Stimulated activated memory B cell treated with anti-CD40 and anti-IgM and Interleukin-4, amounts not matched to agents 10 μg/mL and 1 μg/mL and 100 μg/mL, for 72 hours (primary cell): Measurements from ENCODE around the gene GLB1L3.

Experiments used
- ATAC-seq: fragments of 150-1000 bp; cut with Tn5 transposase; 2 replicates; pipeline ENCODE4 v1.10.0; 2021
- H3K27ac Mint-ChIP-seq: one replicate; pipeline ENCODE4 v1.8.0; 2022; ENCODE audit warnings: mild to moderate bottlenecking, mixed read lengths
- H3K27me3 Mint-ChIP-seq: one replicate; pipeline ENCODE4 v1.8.0; 2022; ENCODE audit warnings: mixed read lengths
- H3K36me3 Mint-ChIP-seq: one replicate; pipeline ENCODE4 v1.8.0; 2022; ENCODE audit warnings: mixed read lengths
- H3K4me1 Mint-ChIP-seq: one replicate; pipeline ENCODE4 v1.8.0; 2022; ENCODE audit warnings: mixed read lengths
- H3K4me3 Mint-ChIP-seq: one replicate; pipeline ENCODE4 v1.8.0; 2022; ENCODE audit warnings: mild to moderate bottlenecking, moderate library complexity, mixed read lengths
- H3K9me3 Mint-ChIP-seq: one replicate; pipeline ENCODE4 v1.8.0; 2022; ENCODE audit warnings: mixed read lengths

Gene GLB1L3

DNA sequence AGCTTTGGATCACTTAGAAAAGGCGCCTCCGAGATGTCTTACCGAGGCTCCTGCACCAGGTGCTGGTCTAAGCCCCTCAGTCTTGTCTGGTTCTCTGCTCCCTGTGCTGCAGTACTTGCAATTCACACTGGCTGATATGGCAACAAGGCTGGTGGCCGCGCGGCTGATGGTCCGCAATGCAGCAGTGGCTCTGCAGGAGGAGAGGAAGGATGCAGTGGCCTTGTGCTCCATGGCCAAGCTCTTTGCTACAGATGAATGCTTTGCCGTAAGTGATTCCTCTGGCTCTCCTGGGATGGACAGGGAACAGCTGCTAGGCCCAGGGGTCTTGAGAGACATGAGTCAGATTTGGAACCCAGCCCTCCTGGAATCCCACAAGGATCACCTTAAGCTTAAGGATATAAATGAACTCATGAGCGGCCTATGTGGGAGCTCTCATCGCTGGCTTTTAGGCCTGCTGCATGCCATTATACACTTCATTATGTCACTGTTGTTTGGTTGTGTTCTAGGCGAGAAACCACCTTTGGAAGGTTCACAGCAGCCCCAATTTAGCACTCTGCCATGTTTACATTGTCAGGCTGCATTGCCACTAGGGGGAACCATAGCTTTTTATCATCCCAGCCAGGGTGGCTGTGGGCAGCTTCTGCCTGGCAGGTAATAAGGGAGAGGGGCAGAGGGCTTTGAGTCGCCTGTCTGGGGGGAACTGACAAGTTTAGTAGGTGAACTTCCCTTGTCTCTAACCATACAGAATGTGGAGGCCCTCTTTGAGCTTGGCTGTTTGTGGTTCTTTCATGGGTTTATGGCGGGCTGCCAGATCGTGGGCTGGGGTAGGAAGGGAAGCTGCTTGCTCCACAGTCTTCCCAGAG is 14.3 kb upstream of the GLB1L3 start:
- no peak overlapping the region for H3K27ac Mint-ChIP-seq
- ATAC-seq = no peak
- H3K36me3 Mint-ChIP-seq = peaks cover 45% of the 10 kb centered on the region
- no peak overlapping the region for H3K4me3 Mint-ChIP-seq
- H3K4me1 Mint-ChIP-seq = peaks cover 6% of the 10 kb centered on the region
- H3K27me3 Mint-ChIP-seq = no peaks in the 10 kb centered on the region
- H3K9me3 Mint-ChIP-seq = no peaks in the 10 kb centered on the region

DNA sequence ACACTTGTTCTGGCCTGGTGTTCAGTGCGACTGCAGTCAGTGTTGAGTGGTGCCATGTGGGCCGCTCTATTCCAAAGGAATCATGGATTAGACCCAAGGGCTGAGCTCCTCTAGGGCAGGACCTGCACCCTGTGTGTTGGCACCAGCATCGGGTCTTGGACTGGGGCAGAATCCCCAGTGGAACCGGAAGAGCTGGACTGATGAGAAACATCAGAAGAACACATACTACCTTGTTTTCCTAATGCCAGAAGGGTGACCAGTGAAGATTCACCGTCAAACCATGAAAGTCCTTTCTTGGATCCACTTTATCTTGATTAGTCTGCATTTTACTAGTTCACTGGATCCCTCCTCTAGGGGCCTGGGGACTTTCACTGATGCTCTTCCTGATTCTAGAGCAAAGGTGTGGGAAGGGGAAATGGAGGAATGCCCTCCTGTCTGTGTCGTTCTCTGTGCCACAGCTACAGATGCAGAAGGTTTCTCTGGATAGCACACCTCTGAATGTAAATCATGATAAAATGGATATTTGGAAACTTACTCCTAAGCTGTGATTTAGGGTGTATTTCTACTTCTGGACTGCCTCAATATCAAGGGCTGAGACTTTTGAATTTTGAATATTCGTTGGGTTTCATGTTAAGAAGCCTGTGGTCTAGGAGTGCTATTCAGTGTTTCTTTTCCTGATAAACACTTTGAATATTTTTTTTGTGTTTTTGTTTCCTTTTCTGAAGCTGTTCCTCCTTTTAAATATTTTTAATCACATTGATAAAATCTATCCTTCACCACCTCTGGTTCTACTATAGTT is 11.0 kb upstream of the GLB1L3 start:
- H3K4me1 Mint-ChIP-seq = peaks cover 6% of the 10 kb centered on the region

DNA sequence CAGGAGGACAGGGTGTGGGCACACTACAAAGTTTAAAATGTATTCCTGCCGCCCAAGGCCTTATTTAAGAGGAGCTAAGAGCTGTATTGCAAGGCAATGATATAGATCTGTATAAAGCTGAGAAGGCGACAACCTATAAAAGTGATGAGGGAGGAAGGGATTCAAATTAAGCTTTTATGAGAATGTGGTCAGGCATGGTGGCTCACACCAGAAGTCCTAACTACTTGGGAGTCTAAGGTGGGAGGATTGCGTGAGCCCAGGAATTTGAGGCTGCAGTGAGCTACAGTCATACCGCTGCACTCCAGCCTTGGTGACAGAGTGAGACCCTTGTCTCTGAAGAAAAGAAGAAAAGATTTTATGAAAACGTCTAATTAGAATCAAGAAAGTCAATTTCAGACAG is 9.7 kb upstream of the GLB1L3 start:
- no peak overlapping the region for H3K27ac Mint-ChIP-seq
- H3K36me3 Mint-ChIP-seq = peaks cover 18% of the 10 kb centered on the region
- ATAC-seq = no peak
- no peaks in the 10 kb centered on the region for H3K4me1 Mint-ChIP-seq
- no peaks in the 10 kb centered on the region for H3K9me3 Mint-ChIP-seq
- H3K27me3 Mint-ChIP-seq = peaks cover 31% of the 10 kb centered on the region
- H3K4me3 Mint-ChIP-seq = no peak overlapping the region

More for the DNA sequence above, 11.0 kb upstream of the GLB1L3 start:
- H3K9me3 Mint-ChIP-seq = no peaks in the 10 kb centered on the region
- no peak for ATAC-seq
- no peak overlapping the region for H3K27ac Mint-ChIP-seq
- peaks cover 18% of the 10 kb centered on the region for H3K27me3 Mint-ChIP-seq
- peaks cover 25% of the 10 kb centered on the region for H3K36me3 Mint-ChIP-seq
- no peak overlapping the region for H3K4me3 Mint-ChIP-seq

DNA sequence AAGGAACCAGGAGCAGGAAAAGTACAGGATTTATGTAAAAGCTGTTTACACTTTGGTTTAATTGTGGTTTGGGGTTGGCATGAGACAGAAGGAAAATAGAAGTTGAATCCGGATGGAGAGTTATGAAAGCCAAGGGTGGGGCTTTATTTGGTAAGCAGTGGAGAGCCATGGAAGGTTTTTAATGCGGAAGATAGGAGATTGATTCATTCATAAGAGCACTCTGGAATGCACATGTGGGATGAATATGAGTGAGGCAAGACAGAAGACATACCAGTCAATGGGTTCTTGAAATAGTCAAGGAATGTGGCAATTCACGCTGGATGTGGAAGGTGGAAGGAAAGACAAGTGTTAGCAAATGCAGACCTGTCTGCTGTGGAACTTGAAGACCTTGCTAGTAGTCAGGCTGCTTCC is 9.3 kb upstream of the GLB1L3 start:
- ATAC-seq = no peak
- Mint-ChIP-seq H3K4me1 (no peaks in the 10 kb centered on the region), H3K27me3 (peaks cover 35% of the 10 kb centered on the region), H3K27ac (no peak overlapping the region), H3K36me3 (peaks cover 16% of the 10 kb centered on the region), H3K4me3 (no peak overlapping the region), H3K9me3 (no peaks in the 10 kb centered on the region)

DNA sequence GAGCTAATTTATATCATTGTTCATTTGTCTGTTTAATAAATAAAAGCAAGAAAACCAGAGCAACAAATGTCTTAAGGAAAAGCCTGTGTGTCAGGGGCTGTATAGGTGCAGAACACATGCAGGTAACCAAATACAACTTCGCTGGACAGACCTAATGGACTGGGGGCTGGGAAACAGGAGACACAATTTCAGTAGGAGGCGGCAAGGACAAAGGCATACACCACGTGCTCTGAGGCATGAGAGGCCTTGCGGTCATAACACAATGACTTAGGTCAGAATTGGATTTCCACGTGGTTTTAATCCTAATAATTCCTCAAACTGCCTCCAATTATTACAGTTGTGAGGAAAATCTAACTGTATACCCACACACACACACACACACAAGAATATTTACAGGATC is 8.7 kb upstream of the GLB1L3 start:
- H3K9me3 Mint-ChIP-seq = no peaks in the 10 kb centered on the region
- H3K4me1 Mint-ChIP-seq = no peaks in the 10 kb centered on the region
- ATAC-seq = no peak
- no peak overlapping the region for H3K27ac Mint-ChIP-seq
- H3K27me3 Mint-ChIP-seq = peaks cover 41% of the 10 kb centered on the region
- no peak overlapping the region for H3K4me3 Mint-ChIP-seq
- H3K36me3 Mint-ChIP-seq = peaks cover 9% of the 10 kb centered on the region

DNA sequence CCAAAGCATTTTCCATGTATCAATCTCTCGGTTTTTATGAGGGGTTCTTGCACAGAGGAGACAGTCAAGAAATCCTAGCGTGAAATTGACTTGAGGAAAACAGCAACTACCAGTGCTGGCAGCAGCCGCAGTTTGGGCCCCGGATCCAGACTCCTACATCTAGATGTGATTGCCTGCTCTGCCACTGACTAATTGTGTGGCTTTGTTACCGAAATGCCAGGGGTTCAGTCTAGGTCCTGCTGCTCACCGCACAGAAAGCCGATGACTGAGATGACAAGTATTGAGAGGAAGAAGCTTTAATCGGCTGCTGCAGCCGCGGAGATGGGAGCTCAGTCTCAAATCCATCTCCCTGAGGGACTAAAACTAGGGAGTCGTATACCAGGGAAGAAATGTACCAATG is 8.2 kb upstream of the GLB1L3 start:
- H3K9me3 Mint-ChIP-seq = no peaks in the 10 kb centered on the region
- H3K27ac Mint-ChIP-seq = no peak overlapping the region
- H3K4me1 Mint-ChIP-seq = peaks cover 5% of the 10 kb centered on the region
- no peak overlapping the region for H3K4me3 Mint-ChIP-seq
- no peak for ATAC-seq
- H3K27me3 Mint-ChIP-seq = peaks cover 46% of the 10 kb centered on the region
- peaks cover 6% of the 10 kb centered on the region for H3K36me3 Mint-ChIP-seq

DNA sequence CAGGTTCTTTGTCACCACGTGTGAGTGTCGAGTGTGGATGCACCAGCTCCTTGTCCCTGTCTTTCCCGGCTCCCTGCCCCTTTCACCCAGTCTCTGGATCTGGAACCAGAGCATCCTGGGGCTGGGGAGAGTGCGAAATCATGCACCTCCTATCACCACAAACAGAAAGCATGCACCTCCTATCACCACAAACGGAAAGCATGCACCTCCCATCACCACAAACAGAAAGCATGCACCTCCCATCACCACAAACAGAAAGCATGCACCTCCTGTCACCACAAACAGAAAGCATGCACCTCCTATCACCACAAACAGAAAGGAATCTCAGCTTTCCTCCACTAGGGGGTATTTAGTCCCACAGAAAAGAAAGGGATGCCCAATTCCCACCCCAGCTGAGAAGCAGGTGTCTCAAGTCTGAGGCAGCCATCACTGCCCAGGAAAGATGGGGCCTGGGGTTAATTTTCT is 5.9 kb upstream of the GLB1L3 start:
- Mint-ChIP-seq H3K4me3 (no peak overlapping the region), H3K36me3 (no peaks in the 10 kb centered on the region), H3K27ac (no peak overlapping the region), H3K27me3 (peaks cover 54% of the 10 kb centered on the region), H3K9me3 (no peaks in the 10 kb centered on the region), H3K4me1 (peaks cover 10% of the 10 kb centered on the region)
- no peak for ATAC-seq

DNA sequence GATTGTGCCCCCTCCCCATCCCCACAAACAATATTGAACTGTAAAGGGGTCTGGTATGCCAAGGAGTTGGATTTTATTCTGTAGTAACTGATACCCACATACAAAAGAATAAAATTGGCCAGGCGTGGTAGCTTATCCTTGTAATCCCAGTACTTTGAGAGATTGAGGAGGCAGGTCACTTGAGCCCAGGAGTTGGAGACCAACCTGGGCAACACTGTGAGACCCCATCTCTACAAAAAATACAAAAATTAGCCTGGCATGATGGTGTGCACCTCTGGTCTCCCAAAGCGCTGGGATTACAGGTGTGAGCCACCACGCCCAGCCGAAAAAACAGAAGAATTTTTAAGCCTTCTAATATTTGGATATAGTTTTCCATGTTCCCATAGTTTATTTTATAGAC is 4.2 kb upstream of the GLB1L3 start:
- no peak overlapping the region for H3K4me3 Mint-ChIP-seq
- peaks cover 68% of the 10 kb centered on the region for H3K27me3 Mint-ChIP-seq
- H3K9me3 Mint-ChIP-seq = no peaks in the 10 kb centered on the region
- H3K27ac Mint-ChIP-seq = no peak overlapping the region
- no peaks in the 10 kb centered on the region for H3K36me3 Mint-ChIP-seq
- H3K4me1 Mint-ChIP-seq = peaks cover 20% of the 10 kb centered on the region
- no peak for ATAC-seq

DNA sequence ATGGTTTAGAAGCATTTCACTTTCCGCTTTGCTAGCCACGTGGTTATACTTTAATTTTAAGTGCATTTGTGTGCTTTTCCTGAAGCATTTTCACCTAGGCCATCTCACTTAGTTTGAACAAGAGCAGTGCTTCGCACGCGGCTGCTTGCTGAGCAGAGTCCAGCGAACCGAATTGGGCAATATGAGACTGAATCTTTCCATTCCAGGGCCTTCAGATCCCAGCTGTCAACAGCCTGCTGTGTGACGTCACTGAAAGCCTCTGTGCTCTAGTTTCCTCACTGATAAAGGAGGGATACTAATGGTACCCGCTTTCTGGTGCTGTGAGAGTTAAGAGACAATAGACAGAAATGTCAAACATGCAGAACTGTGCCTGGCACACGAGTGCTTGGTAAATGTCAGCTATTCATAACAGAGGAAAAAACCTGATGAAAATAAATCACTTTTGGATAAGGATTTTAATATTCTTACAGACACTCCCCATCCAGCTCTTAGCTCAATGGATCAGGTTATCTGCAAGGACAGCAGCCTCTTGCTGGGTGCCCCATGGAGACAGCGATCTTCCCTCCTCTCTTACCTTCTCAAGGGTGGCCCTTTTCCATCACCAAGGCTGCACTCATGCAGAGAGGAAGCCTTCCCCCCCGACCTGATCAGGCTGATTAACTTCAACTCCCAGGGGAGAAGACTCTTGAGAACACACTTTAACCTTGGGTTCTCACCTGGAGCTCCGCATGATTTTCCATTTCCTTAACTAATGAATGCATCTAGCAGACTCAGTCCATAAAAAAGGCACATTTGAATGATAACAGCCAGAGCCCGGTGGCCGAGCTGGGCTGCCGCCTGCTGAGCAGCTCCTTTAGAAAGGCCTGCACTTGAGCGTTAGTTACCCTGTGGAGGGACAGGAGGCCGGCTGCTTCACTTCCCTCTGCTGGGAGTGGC is 3.5 kb upstream of the GLB1L3 start:
- Mint-ChIP-seq H3K27me3 (peaks cover 75% of the 10 kb centered on the region), H3K36me3 (no peaks in the 10 kb centered on the region), H3K9me3 (no peaks in the 10 kb centered on the region), H3K4me3 (no peak overlapping the region), H3K27ac (no peak overlapping the region), H3K4me1 (peaks cover 26% of the 10 kb centered on the region)
- ATAC-seq = no peak

DNA sequence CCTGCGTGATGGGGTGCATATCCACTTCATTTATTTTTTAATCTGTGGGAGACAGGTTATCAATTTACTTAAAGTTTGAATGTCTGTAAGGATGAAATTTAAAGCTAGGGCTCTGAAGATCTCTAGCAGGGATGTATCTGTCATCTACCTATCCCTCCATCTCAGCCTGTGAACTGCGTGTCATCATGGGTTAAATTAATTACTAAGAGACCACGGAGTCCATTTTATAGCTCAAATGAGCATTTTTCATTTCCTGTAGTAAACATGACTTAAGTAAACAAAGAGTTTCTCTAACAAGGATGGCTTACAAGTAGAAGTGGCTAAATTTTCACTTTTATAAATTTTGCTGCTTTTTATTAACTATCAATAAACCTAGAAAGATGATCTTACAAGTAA is 2.9 kb upstream of the GLB1L3 start:
- ATAC-seq = no peak
- Mint-ChIP-seq H3K36me3 (no peaks in the 10 kb centered on the region), H3K4me3 (no peak overlapping the region), H3K4me1 (peaks cover 26% of the 10 kb centered on the region), H3K27me3 (peaks cover 75% of the 10 kb centered on the region), H3K9me3 (no peaks in the 10 kb centered on the region), H3K27ac (no peak overlapping the region)

DNA sequence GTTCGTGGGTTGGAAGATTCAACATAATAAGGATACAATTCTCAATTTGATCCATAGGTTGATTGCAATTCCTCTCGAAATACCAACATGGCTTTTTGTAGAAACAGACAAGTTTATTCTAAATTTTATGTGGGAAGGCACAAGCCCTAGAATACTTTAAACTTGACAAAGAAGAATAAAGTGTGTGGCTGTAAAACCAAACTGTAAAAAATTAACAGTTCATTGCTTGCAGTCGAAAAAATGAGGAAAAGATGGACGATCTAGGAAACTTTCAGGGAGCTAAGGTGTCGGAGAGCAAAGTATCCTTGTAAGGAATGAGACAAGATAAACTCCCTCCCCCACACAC is 1.0 kb upstream of the GLB1L3 start:
- no peak for ATAC-seq
- Mint-ChIP-seq H3K4me3 (peak overlapping the region; percentile 74), H3K36me3 (no peaks in the 10 kb centered on the region), H3K4me1 (peaks cover 26% of the 10 kb centered on the region), H3K9me3 (peaks cover 3% of the 10 kb centered on the region), H3K27ac (no peak overlapping the region), H3K27me3 (peaks cover 82% of the 10 kb centered on the region)

DNA sequence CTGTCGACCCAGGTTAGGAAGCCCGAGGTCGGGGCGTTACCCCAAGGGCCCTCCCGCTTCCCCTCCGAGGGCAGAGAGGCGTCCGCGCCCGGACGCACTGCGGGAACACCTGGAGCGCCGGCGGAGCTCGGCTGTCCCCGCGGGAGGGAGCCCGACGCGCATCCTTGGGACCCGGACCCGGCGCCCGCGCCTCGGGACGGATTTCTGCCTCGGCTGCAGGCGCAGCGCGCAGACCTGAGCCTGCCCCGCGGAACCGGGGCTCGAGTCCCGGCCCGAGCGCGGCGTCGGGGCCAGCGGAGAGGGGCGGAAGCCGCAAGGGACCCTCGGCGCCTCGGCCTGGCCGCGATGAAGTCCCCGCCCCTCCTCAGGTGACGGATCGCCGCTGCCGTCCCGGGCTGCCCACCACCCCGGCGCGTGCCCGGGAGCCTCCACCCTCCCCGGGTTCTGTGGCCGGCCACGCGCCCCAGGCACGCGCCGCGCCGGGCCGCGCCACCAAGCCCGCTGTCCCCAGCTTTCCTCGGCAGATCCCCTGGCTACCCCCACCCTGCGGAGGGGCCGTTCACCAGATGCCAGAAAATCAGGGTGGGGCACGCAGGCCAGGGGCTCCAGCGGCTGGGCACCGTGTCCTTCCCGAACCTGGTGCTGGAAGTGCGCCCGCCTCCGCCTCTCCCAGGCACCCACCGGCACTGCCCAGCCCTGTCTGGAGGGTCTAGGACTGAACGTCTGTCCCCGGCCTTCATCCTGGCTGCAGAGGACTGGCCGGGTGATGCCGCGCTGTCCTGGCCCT is 410 bp downstream of the GLB1L3 start:
- Mint-ChIP-seq H3K4me1 (peaks cover 26% of the 10 kb centered on the region), H3K36me3 (no peaks in the 10 kb centered on the region), H3K27ac (no peak overlapping the region), H3K9me3 (peaks cover 3% of the 10 kb centered on the region), H3K27me3 (peaks cover 82% of the 10 kb centered on the region), H3K4me3 (peak overlapping the region; percentile 74)
- no peak for ATAC-seq

DNA sequence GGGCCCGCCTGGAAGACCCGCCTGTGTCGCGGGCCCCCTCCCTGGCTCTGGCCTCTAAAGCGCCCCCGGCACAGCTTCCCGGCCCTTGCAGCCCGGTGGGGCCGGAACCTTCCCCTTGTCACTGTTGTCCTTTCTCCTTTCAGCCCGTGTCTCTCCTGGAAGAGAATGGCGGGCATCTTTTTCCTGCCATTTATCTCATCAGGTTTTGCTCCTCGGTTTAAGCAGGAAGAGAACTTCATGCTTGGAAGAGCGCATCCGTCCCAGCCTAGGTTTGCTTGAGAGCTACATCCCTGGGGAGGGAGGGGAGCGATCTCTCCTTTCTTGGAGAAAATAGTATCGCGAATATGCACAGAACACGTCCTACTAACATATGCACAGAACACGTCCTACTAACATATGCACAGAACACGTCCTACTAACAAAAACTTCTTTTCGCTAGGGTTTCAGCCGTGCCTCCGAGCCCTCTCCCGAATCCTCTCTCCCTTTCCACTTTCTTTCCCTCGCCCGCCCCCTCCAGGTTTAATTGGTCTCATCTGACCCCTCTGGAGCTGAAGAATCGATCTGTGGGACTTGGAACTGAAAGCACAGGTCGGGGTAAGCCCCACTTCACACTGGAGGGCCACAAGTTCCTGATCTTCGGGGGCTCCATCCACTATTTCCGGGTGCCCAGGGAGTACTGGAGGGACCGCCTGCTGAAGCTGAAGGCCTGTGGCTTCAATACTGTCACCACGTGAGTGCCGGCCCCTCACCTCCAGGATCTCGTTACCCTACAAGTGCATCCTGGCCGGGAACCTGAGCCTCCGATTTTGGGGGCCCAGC is 1.2 kb downstream of the GLB1L3 start:
- H3K27me3 Mint-ChIP-seq = peaks cover 78% of the 10 kb centered on the region
- H3K36me3 Mint-ChIP-seq = no peaks in the 10 kb centered on the region
- H3K4me3 Mint-ChIP-seq = peak overlapping the region; percentile 64
- peaks cover 26% of the 10 kb centered on the region for H3K4me1 Mint-ChIP-seq
- ATAC-seq = no peak
- peaks cover 3% of the 10 kb centered on the region for H3K9me3 Mint-ChIP-seq
- H3K27ac Mint-ChIP-seq = no peak overlapping the region

DNA sequence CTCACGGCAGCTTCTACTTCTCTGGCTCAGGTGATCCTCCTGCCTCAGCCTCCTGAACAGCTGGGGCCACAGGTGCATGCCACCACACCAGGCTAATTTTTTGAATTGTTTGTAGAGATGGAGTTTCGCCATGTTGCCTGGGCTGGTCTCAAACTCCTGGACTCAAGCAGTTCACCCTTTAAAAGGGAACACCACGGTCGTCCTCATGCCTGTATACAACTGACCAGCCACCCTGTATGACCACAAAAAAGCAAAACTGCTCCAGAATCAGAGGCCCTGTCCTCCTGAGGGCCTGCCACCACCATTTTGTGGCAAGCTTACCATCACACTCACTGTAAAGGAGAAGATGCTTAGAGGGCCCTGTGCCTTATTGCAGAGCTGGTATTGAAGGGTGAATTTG is 2.2 kb downstream of the GLB1L3 start:
- no peaks in the 10 kb centered on the region for H3K36me3 Mint-ChIP-seq
- no peak for ATAC-seq
- peaks cover 3% of the 10 kb centered on the region for H3K9me3 Mint-ChIP-seq
- H3K4me3 Mint-ChIP-seq = no peak overlapping the region
- H3K4me1 Mint-ChIP-seq = peaks cover 19% of the 10 kb centered on the region
- peaks cover 79% of the 10 kb centered on the region for H3K27me3 Mint-ChIP-seq
- no peak overlapping the region for H3K27ac Mint-ChIP-seq
